ENCODE results near the gene CTNNAL1. TPM values are rescaled to one million over a fixed set of nuclear protein-coding genes. Genes with fewer than 3 reads are reported as not detected.
A peak's percentile ranks its signal among the peaks of the same experiment; 100 is the strongest.
"Not testable (repeated sequence)": the region's sequence is repeated elsewhere in the genome, so short reads cannot be mapped to it uniquely, and the experiment has no call there.

CTNNAL1 gene
- total RNA-seq, 1 donor from 2014 or later, result 24.7 TPM

DNA sequence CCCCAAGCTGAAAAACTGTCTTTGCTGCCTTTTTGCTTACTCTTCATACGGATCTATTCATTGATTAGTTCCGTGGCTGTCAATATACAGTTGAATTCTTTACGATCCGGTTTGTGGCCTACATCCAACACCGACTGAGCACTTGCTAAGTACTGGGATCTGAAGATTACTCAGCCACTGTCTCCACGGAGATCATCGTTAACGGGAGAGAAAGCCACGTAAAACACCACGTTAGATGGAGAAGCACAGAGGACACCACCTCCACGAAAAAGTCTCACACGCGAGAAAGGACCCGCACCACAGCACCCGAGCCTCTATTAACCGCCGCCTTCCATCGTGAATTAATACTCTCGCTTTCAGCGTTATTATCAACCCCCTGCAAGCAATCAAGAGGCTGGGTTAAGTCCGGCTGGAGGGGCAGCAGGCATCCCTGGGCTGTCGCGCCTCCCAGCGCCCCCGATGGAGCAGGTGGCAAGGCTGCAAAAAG lies 80.0 kb downstream of the CTNNAL1 start:
- peak; percentile 5 for DNase-seq (ENCODE audit: low read depth)
- TF ChIP-seq, protein P1, sequence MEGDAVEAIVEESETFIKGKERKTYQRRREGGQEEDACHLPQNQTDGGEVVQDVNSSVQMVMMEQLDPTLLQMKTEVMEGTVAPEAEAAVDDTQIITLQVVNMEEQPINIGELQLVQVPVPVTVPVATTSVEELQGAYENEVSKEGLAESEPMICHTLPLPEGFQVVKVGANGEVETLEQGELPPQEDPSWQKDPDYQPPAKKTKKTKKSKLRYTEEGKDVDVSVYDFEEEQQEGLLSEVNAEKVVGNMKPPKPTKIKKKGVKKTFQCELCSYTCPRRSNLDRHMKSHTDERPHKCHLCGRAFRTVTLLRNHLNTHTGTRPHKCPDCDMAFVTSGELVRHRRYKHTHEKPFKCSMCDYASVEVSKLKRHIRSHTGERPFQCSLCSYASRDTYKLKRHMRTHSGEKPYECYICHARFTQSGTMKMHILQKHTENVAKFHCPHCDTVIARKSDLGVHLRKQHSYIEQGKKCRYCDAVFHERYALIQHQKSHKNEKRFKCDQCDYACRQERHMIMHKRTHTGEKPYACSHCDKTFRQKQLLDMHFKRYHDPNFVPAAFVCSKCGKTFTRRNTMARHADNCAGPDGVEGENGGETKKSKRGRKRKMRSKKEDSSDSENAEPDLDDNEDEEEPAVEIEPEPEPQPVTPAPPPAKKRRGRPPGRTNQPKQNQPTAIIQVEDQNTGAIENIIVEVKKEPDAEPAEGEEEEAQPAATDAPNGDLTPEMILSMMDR (IDR thresholded peaks at IDR 0.05; ENCODE audit: insufficient read depth, low read length, poor library complexity, severe bottlenecking), result no peak
- Histone ChIP-seq H3K27me3 (ENCODE audit: control insufficient read depth, insufficient read depth, low read length) (no peaks in the 10 kb centered on the region), H3K36me3 (ENCODE audit: control insufficient read depth, insufficient read depth, low read length) (no peaks in the 10 kb centered on the region), H3K4me3 (ENCODE audit: low read depth, low read length) (peak overlapping the region; percentile 100)

DNA sequence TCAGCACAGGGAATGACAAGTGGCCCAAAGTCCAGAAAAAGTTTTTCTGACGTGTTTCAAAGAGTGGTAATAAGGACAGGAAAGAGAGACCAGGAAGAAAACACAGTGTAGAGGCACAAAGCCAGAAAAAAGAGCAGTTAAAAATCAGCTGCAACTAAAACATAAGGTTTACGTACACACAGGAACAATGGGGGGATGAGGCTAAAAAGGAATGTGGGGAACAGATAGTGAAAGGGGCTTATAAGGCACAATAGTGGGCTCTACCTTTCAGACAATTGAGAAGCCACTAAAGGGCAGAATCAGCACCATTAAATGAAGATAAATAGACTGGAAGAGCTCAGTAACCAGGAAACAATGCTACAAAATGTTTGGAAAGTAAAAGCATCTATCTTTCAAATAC lies 84.9 kb downstream of the CTNNAL1 start:
- Histone ChIP-seq H3K36me3 (ENCODE audit: control insufficient read depth, insufficient read depth, low read length) (peaks cover 2% of the 10 kb centered on the region), H3K27me3 (ENCODE audit: control insufficient read depth, insufficient read depth, low read length) (no peaks in the 10 kb centered on the region), H3K4me3 (ENCODE audit: low read depth, low read length) (no peak overlapping the region)
- TF ChIP-seq, protein P1 (IDR thresholded peaks at IDR 0.05; ENCODE audit: insufficient read depth, low read length, poor library complexity, severe bottlenecking), result no peak
- no peak for DNase-seq (ENCODE audit: low read depth)

DNA sequence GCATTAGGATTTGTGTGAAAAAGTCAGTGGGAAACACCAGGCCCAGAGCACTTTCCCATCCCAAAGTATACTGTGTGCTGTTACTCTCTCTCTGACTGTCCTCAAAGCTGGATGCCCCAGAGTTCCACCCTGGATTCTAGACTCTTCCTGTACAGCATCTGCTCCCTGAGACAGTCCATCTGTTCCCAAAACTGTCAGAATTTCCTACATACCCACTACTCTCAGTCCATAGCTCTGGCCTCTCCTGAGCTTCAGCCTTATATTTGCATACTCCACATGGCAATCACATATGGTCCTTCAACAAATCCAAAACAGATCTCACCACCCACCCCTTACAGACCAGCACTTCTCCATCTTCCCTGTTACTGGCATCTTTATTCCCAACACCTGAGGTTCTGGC lies 88.8 kb downstream of the CTNNAL1 start:
- DNase-seq (ENCODE audit: low read depth), result no peak
- no peak overlapping the region for H3K4me3 ChIP-seq (ENCODE audit: low read depth, low read length)
- H3K36me3 ChIP-seq (ENCODE audit: control insufficient read depth, insufficient read depth, low read length), result peaks cover 3% of the 10 kb centered on the region
- H3K27me3 ChIP-seq (ENCODE audit: control insufficient read depth, insufficient read depth, low read length), result no peaks in the 10 kb centered on the region
- TF ChIP-seq, protein P1 (IDR thresholded peaks at IDR 0.05; ENCODE audit: insufficient read depth, low read length, poor library complexity, severe bottlenecking), result no peak

DNA sequence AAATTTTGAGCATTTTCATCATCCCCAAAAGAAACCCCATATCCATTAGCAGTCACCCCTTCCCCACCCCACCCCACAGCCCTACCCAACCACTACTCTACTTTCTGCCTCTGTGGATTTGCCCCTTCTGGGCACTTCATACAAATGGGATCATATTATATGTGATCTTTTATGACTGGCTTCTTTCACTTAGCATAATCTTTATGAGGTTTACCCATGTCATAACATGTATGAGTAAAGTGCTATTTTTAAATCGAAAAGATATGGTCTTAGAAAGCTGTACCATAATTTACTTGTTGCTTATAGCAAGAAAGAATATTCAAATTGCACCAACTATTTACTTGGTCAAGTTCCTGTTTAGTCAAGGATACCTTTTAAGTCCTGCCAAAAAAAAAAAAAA lies 92.1 kb downstream of the CTNNAL1 start:
- H3K36me3 ChIP-seq (ENCODE audit: control insufficient read depth, insufficient read depth, low read length), result peaks cover 3% of the 10 kb centered on the region
- DNase-seq (ENCODE audit: low read depth), result no peak
- H3K27me3 ChIP-seq (ENCODE audit: control insufficient read depth, insufficient read depth, low read length), result no peaks in the 10 kb centered on the region
- no peak overlapping the region for H3K4me3 ChIP-seq (ENCODE audit: low read depth, low read length)
- TF ChIP-seq, protein P1 (IDR thresholded peaks at IDR 0.05; ENCODE audit: insufficient read depth, low read length, poor library complexity, severe bottlenecking), result no peak

DNA sequence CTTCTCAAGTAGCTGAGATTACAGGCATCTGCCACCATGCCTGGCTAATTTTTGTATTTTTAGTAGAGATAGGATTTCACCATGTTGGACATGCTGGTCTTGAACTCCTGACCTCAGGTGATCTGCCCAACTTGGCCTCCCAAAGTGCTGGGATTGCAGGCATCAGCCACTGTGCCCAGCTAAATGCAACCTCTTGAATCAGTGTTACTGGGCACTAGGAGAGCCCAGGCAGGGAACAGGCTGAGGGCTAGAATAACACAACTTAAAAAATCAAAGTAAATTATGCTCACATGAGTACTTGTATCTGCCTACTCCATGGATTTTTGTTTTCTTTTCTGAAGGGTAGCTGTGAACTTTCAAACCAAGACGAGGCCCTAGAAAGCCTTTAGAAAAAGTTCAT lies 92.9 kb downstream of the CTNNAL1 start:
- H3K4me3 ChIP-seq (ENCODE audit: low read depth, low read length); H3K27me3 ChIP-seq (ENCODE audit: control insufficient read depth, insufficient read depth, low read length); DNase-seq (ENCODE audit: low read depth); H3K36me3 ChIP-seq (ENCODE audit: control insufficient read depth, insufficient read depth, low read length): not testable (repeated sequence)

DNA sequence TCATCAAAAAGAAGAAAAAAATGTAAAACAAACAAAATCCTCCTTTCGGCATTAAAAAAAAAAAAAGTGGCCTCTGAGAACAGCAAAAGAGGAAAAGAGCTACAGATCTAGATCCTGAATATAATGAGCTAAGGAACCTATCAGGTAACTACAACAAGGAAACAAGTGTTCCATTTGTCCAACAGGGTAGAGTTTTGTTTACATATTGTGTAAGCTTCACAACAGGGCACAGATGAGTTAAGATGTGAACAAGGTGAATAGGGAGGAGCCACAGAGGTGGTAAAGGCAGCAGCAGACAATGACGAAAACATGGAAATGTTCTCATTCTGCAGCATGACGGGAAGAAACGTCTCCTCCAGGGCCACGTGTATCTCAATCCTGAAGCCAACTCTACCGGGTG lies 93.8 kb downstream of the CTNNAL1 start:
- no peak overlapping the region for H3K4me3 ChIP-seq (ENCODE audit: low read depth, low read length)
- no peaks in the 10 kb centered on the region for H3K27me3 ChIP-seq (ENCODE audit: control insufficient read depth, insufficient read depth, low read length)
- no peak for DNase-seq (ENCODE audit: low read depth)
- peaks cover 1% of the 10 kb centered on the region for H3K36me3 ChIP-seq (ENCODE audit: control insufficient read depth, insufficient read depth, low read length)
- TF ChIP-seq, protein P1 (IDR thresholded peaks at IDR 0.05; ENCODE audit: insufficient read depth, low read length, poor library complexity, severe bottlenecking), result no peak

Data from kidney epithelial cell (primary cell).